ENCODE data around the gene DUSP3. TPM values are rescaled to one million over a fixed set of nuclear protein-coding genes. Genes with fewer than 3 reads are reported as not detected.

Gene DUSP3
- total RNA-seq, 4 donors from 2014 or later = 130 to 182 (median 158) TPM

GRCh38 chr17:43788540-43788939 is 9.8 kb upstream of the DUSP3 start:
- TF ChIP-seq POLR2AphosphoS5 (IDR thresholded peaks at IDR 0.05) (no peak), EP300 (IDR thresholded peaks at IDR 0.05) (no peak), POLR2A (IDR thresholded peaks at IDR 0.05; ENCODE audit: low read depth) (no peak), CTCF (IDR thresholded peaks at IDR 0.05) (no peak)
- 96% methylated on average over 5 of the region's 5 CpGs for WGBS
- no peaks in the 10 kb centered on the region for H3K27me3 ChIP-seq
- DNase-seq (ENCODE audit: extremely low spot score) = no peak
- intact Hi-C loops (cut with DNase I) = no loop called here
- no peaks in the 10 kb centered on the region for H3K36me3 ChIP-seq
- H3K4me3 ChIP-seq = no peak overlapping the region
- H3K27ac ChIP-seq (replicated peaks in 1 of 4) = no peak overlapping the region
- no peaks in the 10 kb centered on the region for H3K4me1 ChIP-seq
- no peaks in the 10 kb centered on the region for H3K9me3 ChIP-seq

GRCh38 chr17:43787728-43788127 is 9.0 kb upstream of the DUSP3 start:
- no peak for TF ChIP-seq CTCF (IDR thresholded peaks at IDR 0.05)
- TF ChIP-seq POLR2AphosphoS5 (IDR thresholded peaks at IDR 0.05) = no peak
- no peak for TF ChIP-seq POLR2A (IDR thresholded peaks at IDR 0.05; ENCODE audit: low read depth)
- TF ChIP-seq EP300 (IDR thresholded peaks at IDR 0.05) = no peak
- no peak overlapping the region for H3K4me3 ChIP-seq
- no peak overlapping the region for H3K27ac ChIP-seq (replicated peaks in 1 of 4)
- DNase-seq (ENCODE audit: extremely low spot score) = no peak
- no peaks in the 10 kb centered on the region for H3K9me3 ChIP-seq
- 72% methylated on average over 2 of the region's 2 CpGs for WGBS
- no peaks in the 10 kb centered on the region for H3K36me3 ChIP-seq
- intact Hi-C loops (cut with DNase I) = no loop called here
- H3K27me3 ChIP-seq = no peaks in the 10 kb centered on the region
- no peaks in the 10 kb centered on the region for H3K4me1 ChIP-seq

GRCh38 chr17:43784628-43785101 is 5.9 kb upstream of the DUSP3 start:
- no peaks in the 10 kb centered on the region for H3K36me3 ChIP-seq
- H3K4me1 ChIP-seq = peaks cover 1 to 6% (median 2%) of the 10 kb centered on the region in 4 donors
- no peak overlapping the region for H3K27ac ChIP-seq (replicated peaks in 1 of 4)
- H3K27me3 ChIP-seq = no peaks in the 10 kb centered on the region
- intact Hi-C loops (cut with DNase I) = loop anchor here (5.0 kb wide), 2 partner anchors 48 to 63 kb away; partner anchors contain the start of genes CD300LG and MPP3
- WGBS = 72% methylated on average over 5 of the region's 5 CpGs
- H3K4me3 ChIP-seq = no peak overlapping the region
- no peaks in the 10 kb centered on the region for H3K9me3 ChIP-seq
- no peak for TF ChIP-seq POLR2A (IDR thresholded peaks at IDR 0.05; ENCODE audit: low read depth)
- TF ChIP-seq EP300 (IDR thresholded peaks at IDR 0.05) = no peak
- TF ChIP-seq CTCF (IDR thresholded peaks at IDR 0.05) = no peak
- TF ChIP-seq POLR2AphosphoS5 (IDR thresholded peaks at IDR 0.05) = no peak
- no peak for DNase-seq (ENCODE audit: extremely low spot score)

GRCh38 chr17:43784068-43784467 is 5.3 kb upstream of the DUSP3 start:
- Histone ChIP-seq H3K27ac (replicated peaks in 1 of 4) (no peak overlapping the region), H3K27me3 (no peaks in the 10 kb centered on the region), H3K9me3 (no peaks in the 10 kb centered on the region), H3K36me3 (no peaks in the 10 kb centered on the region), H3K4me3 (no peak overlapping the region), H3K4me1 (peaks cover 4 to 12% (median 8%) of the 10 kb centered on the region in 4 donors)
- intact Hi-C loops (cut with DNase I) = loop anchor here (5.0 kb wide), 2 partner anchors 48 to 63 kb away; partner anchors contain the start of genes CD300LG and MPP3
- 63% methylated on average over 2 of the region's 2 CpGs for WGBS
- TF ChIP-seq CTCF (IDR thresholded peaks at IDR 0.05) = no peak
- no peak for TF ChIP-seq POLR2AphosphoS5 (IDR thresholded peaks at IDR 0.05)
- TF ChIP-seq EP300 (IDR thresholded peaks at IDR 0.05) = no peak
- TF ChIP-seq POLR2A (IDR thresholded peaks at IDR 0.05; ENCODE audit: low read depth) = no peak
- DNase-seq (ENCODE audit: extremely low spot score) = no peak

All from esophagus muscularis mucosa (tissue), 4 donors.